ENCODE measurements around the gene ECSIT. TPM values are rescaled to one million over a fixed set of nuclear protein-coding genes. Genes with fewer than 3 reads are reported as not detected.

The ECSIT gene
- polyA plus RNA-seq, 2 of the 4 experiments (the other 2 are of a cell fraction): 23.0 to 29.7 TPM

GRCh38 chr19:11482384-11483050 is 46.4 kb downstream of the ECSIT start (continued):
- peak; percentile 95 for TF ChIP-seq E2F6 (IDR thresholded peaks at IDR 0.05; ENCODE audit: borderline replicate concordance, low read depth)
- peak; percentile 56; the same call in 1 of the 2 replicates for TF ChIP-seq TP53 (CRISPR knock-in tag; IDR thresholded peaks at IDR 0.05)
- TF ChIP-seq HMGXB4 (CRISPR knock-in tag; IDR thresholded peaks at IDR 0.05; ENCODE audit: borderline replicate concordance): no peak
- TF ChIP-seq KDM1A (IDR thresholded peaks at IDR 0.05; ENCODE audit: low read depth): peak; percentile 81; the same call in 1 of the 2 replicates
- no peak; the same call in 1 of the 2 replicates for TF ChIP-seq GATA3 (IDR thresholded peaks at IDR 0.05; ENCODE audit: borderline replicate concordance)
- TF ChIP-seq RARB (CRISPR knock-in tag; IDR thresholded peaks at IDR 0.05): no peak
- no peak for TF ChIP-seq PHF8 (IDR thresholded peaks at IDR 0.05; ENCODE audit: borderline replicate concordance, low read depth)
- TF ChIP-seq ZFP36 (IDR thresholded peaks at IDR 0.05; ENCODE audit: borderline replicate concordance, partially characterized antibody): peak; percentile 60
- no peak for TF ChIP-seq MAFK (IDR thresholded peaks at IDR 0.05; ENCODE audit: partially characterized antibody)
- peak; percentile 84 for TF ChIP-seq CTCF (IDR thresholded peaks at IDR 0.05)
- TF ChIP-seq RAD21 (conservative IDR thresholded peaks at IDR 0.05 in 1 of 2, IDR thresholded peaks at IDR 0.05 in 1 of 2): peak; percentile 64 to 87; a peak in 4 of 5 replicates
- TF ChIP-seq MYC (IDR thresholded peaks at IDR 0.05; ENCODE audit: borderline replicate concordance, low read length): peak; percentile 74; the same call in 1 of the 2 replicates
- TF ChIP-seq RNF2 (IDR thresholded peaks at IDR 0.05; ENCODE audit: borderline replicate concordance, low read depth): peak; percentile 80; the same call in 1 of the 2 replicates
- no peak for TF ChIP-seq KDM5A (IDR thresholded peaks at IDR 0.05)
- peak; percentile 97 for TF ChIP-seq BHLHE40 (IDR thresholded peaks at IDR 0.05; ENCODE audit: low read depth, low read length)
- no peak for TF ChIP-seq FOSB (CRISPR knock-in tag; IDR thresholded peaks at IDR 0.05)
- no peak; the same call in 1 of the 2 replicates for TF ChIP-seq ATOH8 (CRISPR knock-in tag; IDR thresholded peaks at IDR 0.05; ENCODE audit: low read depth)
- no peak for TF ChIP-seq ELK1 (IDR thresholded peaks at IDR 0.05; ENCODE audit: low read depth, low read length)
- TF ChIP-seq BCL3 (IDR thresholded peaks at IDR 0.05): 0 out of 3 replicates have a peak, but pooled peaks have one; percentile 32
- TF ChIP-seq FOXS1 (CRISPR knock-in tag; IDR thresholded peaks at IDR 0.05): no peak
- no peak for TF ChIP-seq CHD4 (IDR thresholded peaks at IDR 0.05; ENCODE audit: borderline replicate concordance)
- no peak for TF ChIP-seq ZNF302 (CRISPR knock-in tag; IDR thresholded peaks at IDR 0.05)
- peak; percentile 98 for TF ChIP-seq MAX (IDR thresholded peaks at IDR 0.05)
- TF ChIP-seq POLR2AphosphoS2 (conservative IDR thresholded peaks at IDR 0.05; ENCODE audit: low read length): no peak
- no peak for TF ChIP-seq EHF (CRISPR knock-in tag; IDR thresholded peaks at IDR 0.05)
- TF ChIP-seq NPAS2 (CRISPR knock-in tag; IDR thresholded peaks at IDR 0.05; ENCODE audit: borderline replicate concordance): peak; percentile 98
- no peak for TF ChIP-seq POLR2A (IDR thresholded peaks at IDR 0.05; ENCODE audit: low read length)
- TF ChIP-seq HDAC2 (IDR thresholded peaks at IDR 0.05): peak; percentile 65; the same call in 1 of the 2 replicates
- TF ChIP-seq EHMT2 (IDR thresholded peaks at IDR 0.05; ENCODE audit: low read depth): no peak
- TF ChIP-seq ZSCAN20 (CRISPR knock-in tag; IDR thresholded peaks at IDR 0.05): no peak
- TF ChIP-seq CBX8 (IDR thresholded peaks at IDR 0.05): no peak
- peak; percentile 44; the same call in 1 of the 2 replicates for TF ChIP-seq PBX3 (IDR thresholded peaks at IDR 0.05)
